ENCODE results near the gene ADGB. TPM values are rescaled to one million over a fixed set of nuclear protein-coding genes. Genes with fewer than 3 reads are reported as not detected.
"Not testable (repeated sequence)": the region's sequence is repeated elsewhere in the genome, so short reads cannot be mapped to it uniquely, and the experiment has no call there.

Gene ADGB
- total RNA-seq, 1 donor = not detected

- no peak for TF ChIP-seq CTCF (IDR thresholded peaks at IDR 0.05; ENCODE audit: insufficient read depth, low read length)
- H3K4me3 ChIP-seq (ENCODE audit: low read depth, low read length) = no peak overlapping the region
- DNase-seq (ENCODE audit: low read depth) = no peak
Measured at GRCh38 chr6:146814148-146814750, 215.5 kb downstream of the ADGB start.

GRCh38 chr6:146815511-146816462, 217.0 kb downstream of the ADGB start:
- H3K4me3 ChIP-seq (ENCODE audit: low read depth, low read length); DNase-seq (ENCODE audit: low read depth): not testable (repeated sequence)

- DNase-seq (ENCODE audit: low read depth) = peak; percentile 71
- no peak overlapping the region for H3K4me3 ChIP-seq (ENCODE audit: low read depth, low read length)
- no peak for TF ChIP-seq CTCF (IDR thresholded peaks at IDR 0.05; ENCODE audit: insufficient read depth, low read length)
Measured at GRCh38 chr6:146819596-146820320, 221.0 kb downstream of the ADGB start.

GRCh38 chr6:146827216-146827928, 228.6 kb downstream of the ADGB start:
- no peak overlapping the region for H3K4me3 ChIP-seq (ENCODE audit: low read depth, low read length)
- no peak for DNase-seq (ENCODE audit: low read depth)
- no peak for TF ChIP-seq CTCF (IDR thresholded peaks at IDR 0.05; ENCODE audit: insufficient read depth, low read length)

GRCh38 chr6:146829792-146830565, 231.2 kb downstream of the ADGB start:
- DNase-seq (ENCODE audit: low read depth) = no peak
- H3K4me3 ChIP-seq (ENCODE audit: low read depth, low read length) = no peak overlapping the region
- no peak for TF ChIP-seq CTCF (IDR thresholded peaks at IDR 0.05; ENCODE audit: insufficient read depth, low read length)

- no peak for TF ChIP-seq CTCF (IDR thresholded peaks at IDR 0.05; ENCODE audit: insufficient read depth, low read length)
- DNase-seq (ENCODE audit: low read depth) = no peak
Measured at GRCh38 chr6:146833157-146833556, 234.4 kb downstream of the ADGB start.

More at GRCh38 chr6:146833157-146833556, 234.4 kb downstream of the ADGB start:
- H3K4me3 ChIP-seq (ENCODE audit: low read depth, low read length) = no peak overlapping the region
